GM21381 (cell line): ENCODE measurements around the gene ZNF558.

Experiments used
- ATAC-seq: cut with Tn5 transposase; IDR thresholded peaks from one replicate; pipeline ENCODE4 v1.9.1; 2021; ENCODE audit warnings: mild to moderate bottlenecking, moderate library complexity; ENCODE audit not compliant: unreplicated experiment

ZNF558 gene

DNA sequence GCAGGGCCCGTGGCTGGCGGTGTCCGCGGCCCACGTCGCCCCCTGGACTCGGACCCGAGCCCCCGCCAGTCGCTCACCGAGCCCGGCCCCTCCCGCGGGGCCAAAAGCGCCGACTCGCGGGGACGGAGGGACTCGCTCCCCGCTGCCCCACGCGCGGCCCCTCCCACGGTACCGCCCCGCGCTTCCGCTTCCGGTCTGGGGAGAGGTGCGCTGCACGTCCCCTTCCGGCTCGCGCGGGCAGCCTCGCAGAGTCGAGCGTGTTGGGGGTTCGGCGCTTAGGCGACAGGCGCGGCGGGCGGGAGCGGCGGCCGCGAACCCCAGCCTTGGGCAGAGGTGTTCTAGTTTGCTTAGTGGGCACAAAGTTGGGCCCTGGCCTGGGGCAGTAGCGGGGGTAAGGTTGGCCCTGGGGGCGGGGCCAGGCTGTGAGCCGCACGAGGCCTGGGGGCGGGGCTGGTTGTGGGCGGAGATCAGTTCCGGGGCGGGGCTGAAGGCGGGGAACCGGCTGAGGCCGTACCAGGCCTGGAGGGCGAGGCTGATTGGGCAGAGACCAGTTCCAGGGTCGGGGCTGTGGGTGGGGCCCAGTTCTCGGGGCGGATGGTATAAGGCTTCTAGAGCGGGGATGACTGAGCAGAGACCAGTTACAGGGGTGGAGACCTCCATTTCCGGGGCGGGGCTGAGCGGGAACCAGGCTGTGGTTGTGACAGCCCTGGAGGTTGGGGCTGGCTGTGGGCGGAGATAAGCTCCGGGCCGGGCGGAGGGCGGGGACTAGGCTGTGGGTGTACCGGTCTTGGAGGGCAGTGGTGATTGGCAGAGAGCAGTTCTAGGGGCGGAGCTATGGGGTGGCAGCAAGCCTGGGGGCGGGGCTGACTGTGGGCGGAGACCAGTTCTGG is at the start of gene ZNF558, which contains the start of gene MBD3L1:
Gene ZNF558 (minus strand): TSS at position 173 of the 890 bp plus-strand sequence. CDS start 9,645 bp downstream, outside the sequence.
Gene MBD3L1 (plus strand): TSS at position 246 of the 890 bp plus-strand sequence. CDS start 10,302 bp downstream, outside the sequence.
- peak; percentile 80 for ATAC-seq

DNA sequence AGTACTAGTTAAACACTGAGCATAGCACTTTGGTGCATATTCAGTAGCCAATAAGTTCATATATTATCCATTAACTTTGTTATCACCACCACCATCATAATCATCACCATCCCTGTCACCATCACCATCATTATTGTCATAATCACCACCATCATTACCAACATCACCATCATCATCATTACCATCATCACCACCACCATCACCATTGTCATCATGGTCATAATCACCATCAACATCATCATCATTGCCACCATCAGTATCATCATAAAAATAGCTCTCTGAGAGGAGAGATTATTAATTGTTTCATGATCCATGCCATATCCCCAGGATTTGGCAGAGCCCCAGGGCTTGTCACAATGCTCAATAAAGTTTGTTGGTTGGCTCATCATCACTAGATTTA is 49.4 kb upstream of the ZNF558 start:
- ATAC-seq: no peak

DNA sequence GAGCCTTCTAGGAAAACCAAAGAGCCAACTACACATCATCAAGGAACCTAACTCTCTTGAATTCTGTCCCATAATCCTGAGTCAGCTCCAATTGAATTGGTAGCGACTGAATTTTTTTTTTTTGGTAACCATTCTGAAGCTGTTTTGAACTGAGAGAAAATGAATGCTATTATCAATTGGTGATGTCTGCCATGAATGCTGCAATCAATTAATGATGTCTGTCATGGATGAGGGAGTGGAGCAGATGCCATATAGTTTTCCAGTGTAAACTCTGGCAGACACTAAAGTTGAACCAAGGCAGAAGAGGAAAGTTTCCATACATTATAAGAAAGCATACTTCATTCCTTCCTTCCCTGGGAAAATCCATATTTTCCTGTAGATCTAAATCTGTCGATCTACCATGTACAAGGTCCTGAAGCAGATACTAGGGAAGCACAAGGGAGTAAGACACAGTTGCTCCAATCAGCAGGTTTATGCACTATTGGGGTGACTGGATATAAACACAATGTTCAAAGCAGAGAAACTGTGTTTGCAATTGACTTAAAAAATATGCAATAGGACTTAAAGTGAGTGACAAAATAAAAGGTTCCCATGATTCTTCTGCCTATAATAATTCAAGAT is 48.9 kb upstream of the ZNF558 start:
- no peak for ATAC-seq

DNA sequence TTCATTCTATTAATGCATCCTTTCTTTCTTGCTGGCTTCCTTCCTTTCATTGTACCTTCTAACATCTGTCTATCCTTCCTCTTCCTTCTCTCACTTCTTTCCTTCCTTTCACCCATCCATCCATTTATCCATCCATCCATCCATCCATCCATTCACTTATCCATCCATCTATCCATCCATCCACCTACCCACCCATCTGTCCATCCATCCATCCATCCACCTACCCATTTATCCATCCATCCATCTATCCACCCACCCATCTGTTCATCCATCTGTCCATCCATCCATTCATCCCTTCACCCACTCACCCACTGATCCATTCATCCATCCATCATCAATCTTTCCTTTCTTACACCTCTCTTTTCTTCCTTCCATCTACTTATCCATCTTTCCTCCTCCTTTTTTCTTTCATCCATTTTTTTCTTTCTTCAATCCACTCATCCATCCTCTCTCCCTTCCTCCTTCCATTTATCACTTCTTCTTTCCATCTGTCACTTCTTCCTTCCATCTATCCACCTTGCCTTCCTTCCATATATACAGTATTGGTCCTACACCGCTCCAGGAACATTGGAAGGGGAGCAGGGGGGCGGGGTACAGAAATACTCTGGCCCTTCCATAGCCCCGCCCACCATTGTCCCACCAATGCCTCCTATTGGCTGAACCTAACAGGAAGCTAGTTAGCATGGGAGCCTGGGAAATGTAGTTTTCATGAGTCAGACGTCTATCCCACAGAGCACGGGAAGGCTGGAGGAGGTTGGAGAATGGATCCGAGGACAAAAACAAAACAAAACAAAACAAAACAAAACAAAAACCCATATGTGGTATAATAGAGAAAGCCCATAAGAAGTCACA is 46.0 kb upstream of the ZNF558 start:
- no peak for ATAC-seq

DNA sequence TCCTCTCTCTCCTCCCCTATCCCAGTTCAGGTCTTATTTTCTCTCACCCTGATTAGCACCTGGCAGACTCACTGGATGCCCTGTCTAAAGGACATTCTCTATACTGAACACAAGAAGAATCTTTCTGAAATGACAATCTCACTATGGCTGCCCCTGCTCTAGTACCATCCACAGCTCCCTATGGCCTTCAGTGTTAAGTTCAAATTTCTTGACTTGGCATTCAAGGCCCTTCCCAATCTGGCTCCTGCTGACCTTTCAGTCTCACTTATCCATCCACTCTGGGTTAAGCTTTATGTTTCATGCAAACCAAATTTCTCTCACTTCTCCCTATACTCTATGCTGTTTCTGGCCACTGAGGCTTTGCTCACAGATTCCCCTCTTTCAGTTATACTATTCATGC is 34.2 kb upstream of the ZNF558 start:
- ATAC-seq: no peak

DNA sequence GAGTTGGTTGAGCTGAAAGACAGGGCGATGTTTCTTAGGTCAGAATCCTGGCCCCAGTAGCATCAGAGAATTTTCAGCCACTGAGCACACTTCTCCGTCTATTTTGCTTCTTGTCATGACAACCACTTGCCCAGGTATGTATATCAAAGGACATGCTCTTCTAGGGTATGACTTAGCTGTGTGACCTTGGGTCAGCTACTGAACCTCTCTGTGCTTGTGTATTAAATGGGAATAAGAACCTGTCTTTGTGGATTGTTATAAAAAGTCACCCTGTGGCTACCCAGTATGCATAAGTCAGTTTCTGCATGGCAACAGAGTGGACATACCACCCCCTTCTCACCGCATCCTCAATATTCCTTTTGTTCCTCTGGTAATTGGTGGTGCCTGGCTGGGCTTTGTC is 26.2 kb upstream of the ZNF558 start:
- no peak for ATAC-seq

DNA sequence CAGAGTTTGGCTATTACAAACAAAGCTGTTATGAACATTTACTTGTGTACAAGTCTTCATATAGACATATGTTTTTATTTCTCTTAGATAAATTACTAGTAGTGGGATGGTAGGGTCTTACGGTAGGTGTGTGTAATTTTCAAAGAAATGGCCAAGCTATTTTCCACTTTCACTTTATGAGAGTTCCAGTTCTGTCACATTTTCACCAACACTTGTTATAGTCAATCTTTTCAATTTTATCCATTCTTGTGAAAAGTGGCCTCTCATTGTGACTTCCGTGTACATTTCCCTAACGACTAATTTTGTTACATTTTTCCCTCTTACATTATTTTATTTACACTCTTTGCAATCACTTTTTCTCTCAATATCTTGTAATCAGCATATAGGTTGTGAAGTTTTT is 18.4 kb upstream of the ZNF558 start:
- no peak for ATAC-seq

DNA sequence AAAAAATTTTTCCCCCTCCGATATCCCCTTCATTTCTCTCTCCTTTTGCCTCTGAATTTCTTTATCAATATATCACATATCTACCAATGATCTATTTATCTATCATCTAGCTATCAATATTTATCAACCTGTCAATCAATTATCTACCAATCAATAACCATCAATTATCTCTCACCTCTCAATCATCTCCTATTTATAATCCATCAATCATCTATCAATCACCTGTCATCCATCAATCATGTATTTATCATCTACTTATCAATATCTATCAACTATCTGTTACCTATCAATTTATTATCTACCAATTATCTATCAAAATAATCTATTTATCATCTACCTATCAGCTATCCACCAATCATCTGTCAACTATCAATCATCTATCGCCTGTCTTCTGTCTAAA is 17.1 kb upstream of the ZNF558 start:
- no peak for ATAC-seq

DNA sequence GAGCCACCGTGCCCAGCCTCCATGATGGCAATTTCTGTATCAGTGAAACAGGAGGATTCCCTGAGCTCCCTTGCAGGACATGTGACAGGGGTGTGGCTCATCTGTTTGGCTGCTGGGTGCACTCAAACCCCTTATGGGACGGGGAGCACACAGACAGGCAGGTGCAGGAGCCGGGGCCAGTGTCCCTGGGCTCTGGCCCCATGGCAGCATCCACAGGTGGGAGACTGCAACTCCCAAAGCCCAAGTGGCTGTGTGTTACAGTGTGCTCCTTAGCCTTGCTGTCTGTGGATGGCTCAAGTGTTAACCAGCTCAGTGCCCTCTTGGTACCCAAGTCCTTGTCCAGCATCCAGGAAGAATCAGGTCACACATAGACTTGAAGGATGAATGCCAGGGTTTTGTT is 14.7 kb upstream of the ZNF558 start:
- no peak for ATAC-seq

DNA sequence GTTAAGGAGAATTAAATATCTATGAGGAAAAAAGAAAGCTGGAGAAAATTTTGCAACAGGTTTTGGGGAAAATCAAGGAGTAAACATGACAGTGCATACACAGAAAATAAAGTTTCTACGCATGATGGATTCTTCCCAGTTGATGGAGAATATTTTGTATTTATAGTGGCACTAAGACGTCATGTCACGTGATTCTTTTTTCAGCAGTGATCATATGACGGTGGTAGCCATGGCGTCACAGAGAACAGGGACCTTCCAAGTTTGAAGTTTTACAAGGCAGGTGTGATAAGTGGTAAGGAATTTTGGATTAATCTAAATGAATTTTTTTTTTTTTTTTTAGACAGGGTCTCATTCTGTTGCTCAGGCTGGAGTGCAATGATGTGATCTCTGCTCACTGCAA is 8.6 kb upstream of the ZNF558 start:
- no peak for ATAC-seq

DNA sequence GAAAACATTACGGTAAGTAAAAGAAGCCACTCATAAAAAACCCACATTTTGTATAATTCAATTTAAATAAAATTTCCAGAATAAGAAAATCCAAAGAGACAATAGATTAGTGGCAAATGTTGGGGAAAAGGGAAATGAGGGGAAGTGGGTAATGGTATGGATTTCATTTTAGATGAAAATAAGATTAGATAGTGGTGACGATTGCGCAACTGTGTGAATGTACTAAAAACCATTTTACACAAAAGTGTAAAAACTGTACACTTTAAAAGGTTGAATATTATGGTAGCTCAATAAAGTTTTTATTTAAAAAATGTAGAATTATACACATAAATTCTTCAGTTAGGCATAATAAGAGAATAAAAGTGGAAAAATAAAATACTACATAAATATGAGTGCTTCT is 3.8 kb upstream of the ZNF558 start:
- no peak for ATAC-seq

DNA sequence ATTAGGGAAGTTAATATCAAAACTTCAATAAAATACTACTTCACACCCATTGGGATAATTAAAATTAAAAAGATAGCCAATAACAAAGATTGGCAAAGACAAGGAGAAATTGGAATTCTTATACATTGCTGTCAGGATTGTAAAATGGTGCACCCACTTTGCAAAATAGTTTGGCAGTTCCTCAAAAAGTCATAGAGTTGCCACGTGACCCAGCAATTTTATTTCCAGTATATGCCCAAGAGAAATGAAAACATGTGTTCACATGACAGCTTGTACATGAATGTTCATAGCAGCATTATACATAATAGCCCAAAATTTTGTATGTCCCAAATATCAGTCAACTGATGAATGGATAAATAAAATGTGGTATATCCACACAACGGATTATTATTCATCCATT is 3.3 kb upstream of the ZNF558 start:
- ATAC-seq: no peak

DNA sequence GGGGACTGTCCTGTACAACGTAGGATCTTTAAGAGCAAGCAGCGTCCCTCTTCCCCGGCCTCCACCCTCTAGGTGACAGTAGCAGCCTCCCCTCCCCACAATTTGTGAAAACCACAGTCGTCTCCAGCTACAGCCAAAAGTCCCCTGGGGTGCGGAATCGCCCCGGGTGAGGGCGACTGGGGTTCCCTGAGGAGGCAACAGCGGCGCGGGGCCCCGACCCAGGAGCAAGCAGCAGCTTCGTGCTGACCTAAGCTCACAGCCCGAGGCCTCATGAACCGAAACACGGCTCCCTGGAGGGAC is 322 bp downstream of the ZNF558 start:
- peak; percentile 15 for ATAC-seq

DNA sequence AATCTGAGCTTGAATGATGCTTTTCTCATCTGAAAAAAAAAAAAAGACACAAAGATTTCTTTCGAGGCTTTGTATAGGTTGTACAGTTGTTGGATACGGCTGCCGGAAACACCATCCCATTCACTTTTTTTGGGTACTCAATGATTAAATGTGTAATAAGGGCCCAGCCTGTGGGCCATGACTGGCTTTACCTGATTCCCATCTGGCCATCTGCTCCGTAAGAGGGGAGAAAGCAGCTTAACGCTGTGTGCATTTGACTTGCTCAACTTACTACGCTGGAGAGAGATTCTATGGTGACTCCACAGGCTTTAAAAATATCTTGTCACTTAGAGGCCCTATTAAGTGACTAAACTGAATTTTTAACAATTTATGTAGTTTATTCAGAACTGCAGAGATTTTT is 731 bp downstream of the ZNF558 start:
- ATAC-seq: no peak

DNA sequence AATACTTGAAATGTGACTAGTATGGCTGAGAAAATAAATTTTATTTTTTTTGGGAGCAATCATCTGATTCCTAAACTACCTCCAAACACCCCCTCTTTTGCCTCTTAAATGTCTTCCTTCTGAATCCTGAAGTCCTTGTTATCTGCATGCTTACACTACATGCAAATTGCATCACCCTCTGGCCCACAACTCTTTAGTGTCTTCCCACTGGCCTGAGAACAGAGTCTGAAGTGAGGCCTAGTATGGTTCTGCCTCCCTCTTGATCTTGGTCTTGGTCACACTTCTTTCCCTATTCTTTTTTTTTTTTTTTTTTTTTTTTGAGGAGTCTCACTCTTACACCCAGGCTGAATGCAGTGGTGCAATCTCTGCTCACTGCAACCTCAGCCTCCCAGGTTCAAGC is 4.8 kb downstream of the ZNF558 start:
- ATAC-seq: no peak

DNA sequence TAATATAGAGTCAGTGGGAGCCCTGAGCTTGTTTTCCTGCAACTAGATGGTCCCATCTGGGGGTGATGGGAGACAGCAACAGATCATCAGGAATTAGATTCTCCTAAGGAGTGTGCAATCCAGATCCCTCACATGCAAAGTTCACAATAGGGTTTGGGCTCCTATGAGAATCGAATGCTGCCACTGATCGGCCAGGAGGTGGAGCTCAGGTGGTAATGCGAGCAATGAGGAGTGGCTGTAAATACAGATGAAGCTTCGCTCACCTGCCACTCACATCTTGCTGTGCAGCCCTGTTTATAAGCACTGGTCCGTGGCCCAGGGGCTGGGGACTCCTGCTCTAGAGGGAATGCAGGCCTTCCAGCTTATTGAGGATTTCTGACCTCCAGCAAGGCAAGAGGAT is 5.7 kb downstream of the ZNF558 start:
- ATAC-seq: no peak

DNA sequence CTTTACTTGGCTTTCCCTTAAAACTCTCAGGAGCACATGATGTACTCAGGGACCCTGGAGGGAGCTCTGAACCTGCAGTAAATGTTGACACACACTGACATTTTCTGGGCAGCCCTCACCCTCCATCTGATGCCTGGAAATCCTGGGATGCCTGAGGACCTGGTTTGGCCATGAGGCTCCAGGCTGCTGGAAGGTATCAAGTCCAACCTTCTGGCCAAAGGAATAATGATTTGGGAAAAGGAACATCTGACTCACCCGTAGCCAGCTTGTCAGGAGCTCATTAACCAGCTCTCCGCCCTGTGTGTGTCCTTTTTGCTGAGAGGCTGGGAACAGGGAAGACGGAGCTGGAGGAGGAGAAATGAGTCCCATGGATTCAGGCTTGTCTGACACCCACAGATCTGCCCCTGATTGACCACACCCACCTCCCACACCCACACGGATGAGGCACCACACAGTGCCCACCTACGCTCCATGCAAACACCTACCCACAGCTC is 10.3 kb downstream of the ZNF558 start:
- ATAC-seq: no peak

DNA sequence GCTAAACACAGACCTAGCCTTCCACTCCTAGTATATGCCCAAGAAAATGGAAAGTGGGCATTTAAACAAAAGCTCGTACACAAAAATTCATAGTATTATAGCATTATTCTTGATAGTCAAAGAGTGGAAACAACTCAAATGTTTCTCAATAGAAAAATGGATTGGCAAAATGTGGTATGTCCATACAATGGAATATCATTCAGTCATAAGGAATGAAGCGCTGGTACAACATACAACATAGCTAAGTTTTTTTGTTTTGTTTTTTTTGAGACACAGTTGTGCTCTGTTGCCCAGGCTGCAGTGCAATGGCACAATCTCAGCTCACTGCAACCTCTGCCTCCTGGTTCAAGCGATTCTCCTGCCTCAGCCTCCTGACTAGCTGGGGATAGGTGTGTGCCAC is 11.9 kb downstream of the ZNF558 start:
- ATAC-seq: no peak

DNA sequence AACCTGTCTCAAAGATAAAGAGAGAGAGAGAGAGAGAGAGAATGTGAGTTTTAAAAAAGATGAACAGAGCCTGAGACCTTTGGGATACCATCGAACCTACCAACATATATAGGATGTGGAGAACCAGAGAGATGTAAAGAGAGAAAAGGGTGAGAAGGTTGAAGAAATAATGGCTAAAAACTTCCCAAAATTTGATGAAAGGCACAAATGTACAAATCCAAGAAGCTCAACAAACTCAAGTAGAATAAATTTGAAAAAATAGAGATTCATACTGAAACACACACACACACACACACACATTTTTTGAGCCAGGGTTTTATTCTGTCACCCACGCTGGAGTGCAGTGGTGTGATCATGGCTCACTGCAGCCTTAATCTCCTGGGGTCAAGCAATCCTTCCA is 16.3 kb downstream of the ZNF558 start:
- no peak for ATAC-seq

DNA sequence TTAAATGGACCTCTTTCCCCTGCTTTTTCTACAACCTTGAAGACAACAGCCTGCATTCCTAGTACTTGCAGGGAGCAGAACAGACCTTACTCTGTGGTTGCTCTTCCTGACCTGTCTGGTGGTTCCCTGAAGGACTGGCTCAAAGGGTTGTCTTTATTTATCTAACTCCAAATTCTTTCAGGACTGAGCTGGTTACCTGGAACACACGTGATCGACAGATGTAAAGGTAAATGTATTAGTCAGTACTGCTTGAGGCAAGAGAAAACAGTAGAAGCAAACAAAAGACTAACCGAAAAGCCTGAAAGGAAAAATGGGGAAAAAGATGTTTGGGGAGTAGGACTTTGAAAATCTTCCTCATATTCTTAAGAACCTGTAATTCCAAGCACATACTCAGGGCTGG is 17.9 kb downstream of the ZNF558 start:
- ATAC-seq: no peak
